Choroid plexus epithelial cell (primary cell): ENCODE measurements around the gene NGEF.

Experiments
- DNase-seq: peaks from one replicate; pipeline ENCODE4 v3.0.0-alpha.2; 2010; ENCODE audit warnings: low read depth
- H3K4me3 ChIP-seq: 2 replicates; pipeline ENCODE4 v1.5.1; 2011; ENCODE audit warnings: low read depth, mild to moderate bottlenecking, control low read depth, low read length, moderate library complexity
- TF ChIP-seq, protein P1 (sequence below): conservative IDR thresholded peaks from 2 replicates; pipeline ENCODE4 v1.5.1; 2011; ENCODE audit warnings: low read depth, mild to moderate bottlenecking, control low read depth, inconsistent platforms, low read length, moderate library complexity

The NGEF gene

DNA sequence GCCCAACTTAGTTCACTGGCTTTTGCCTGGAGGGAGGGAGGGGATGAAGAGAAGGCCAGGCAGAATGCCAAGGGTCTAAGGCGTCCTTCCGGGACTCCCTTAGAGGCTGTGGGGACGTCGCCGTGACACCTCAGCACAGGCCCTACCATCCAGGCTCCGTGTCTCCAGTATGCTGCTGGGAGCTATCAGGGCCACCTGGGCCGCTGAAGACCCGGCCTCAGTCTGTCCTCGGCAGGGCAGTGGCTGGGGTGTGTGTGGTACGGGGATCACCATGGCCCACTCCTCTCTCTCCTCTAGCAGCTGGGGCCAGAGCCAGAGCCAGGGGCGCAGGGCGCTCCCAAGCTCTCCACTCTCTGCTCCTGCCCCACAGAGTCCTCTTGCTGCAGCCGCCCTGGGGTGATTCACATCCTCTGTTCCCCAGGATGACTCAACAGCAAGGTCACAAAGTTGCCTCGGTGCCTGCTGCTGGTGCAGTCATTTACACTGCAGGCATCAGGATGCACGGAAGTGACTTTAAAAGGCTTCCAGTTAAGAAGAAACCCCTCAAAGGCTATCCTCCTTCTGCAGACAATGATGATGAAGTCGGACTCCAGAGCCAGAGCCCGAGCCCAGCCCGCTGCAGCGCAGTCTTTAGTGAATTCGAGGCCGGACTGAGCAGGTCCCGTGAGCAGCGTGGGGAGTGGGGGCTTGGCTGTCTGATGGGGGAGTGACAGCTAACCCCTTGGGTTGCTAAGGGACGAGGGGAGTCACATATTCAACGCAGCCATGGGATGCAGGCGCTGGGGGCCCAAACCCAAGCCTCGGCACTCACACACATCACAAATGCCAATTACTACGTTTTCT is 111.1 kb downstream of the NGEF start:
- TF ChIP-seq, protein P1, sequence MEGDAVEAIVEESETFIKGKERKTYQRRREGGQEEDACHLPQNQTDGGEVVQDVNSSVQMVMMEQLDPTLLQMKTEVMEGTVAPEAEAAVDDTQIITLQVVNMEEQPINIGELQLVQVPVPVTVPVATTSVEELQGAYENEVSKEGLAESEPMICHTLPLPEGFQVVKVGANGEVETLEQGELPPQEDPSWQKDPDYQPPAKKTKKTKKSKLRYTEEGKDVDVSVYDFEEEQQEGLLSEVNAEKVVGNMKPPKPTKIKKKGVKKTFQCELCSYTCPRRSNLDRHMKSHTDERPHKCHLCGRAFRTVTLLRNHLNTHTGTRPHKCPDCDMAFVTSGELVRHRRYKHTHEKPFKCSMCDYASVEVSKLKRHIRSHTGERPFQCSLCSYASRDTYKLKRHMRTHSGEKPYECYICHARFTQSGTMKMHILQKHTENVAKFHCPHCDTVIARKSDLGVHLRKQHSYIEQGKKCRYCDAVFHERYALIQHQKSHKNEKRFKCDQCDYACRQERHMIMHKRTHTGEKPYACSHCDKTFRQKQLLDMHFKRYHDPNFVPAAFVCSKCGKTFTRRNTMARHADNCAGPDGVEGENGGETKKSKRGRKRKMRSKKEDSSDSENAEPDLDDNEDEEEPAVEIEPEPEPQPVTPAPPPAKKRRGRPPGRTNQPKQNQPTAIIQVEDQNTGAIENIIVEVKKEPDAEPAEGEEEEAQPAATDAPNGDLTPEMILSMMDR, result no peak
- no peak overlapping the region for H3K4me3 ChIP-seq
- peak; percentile 90 for DNase-seq

DNA sequence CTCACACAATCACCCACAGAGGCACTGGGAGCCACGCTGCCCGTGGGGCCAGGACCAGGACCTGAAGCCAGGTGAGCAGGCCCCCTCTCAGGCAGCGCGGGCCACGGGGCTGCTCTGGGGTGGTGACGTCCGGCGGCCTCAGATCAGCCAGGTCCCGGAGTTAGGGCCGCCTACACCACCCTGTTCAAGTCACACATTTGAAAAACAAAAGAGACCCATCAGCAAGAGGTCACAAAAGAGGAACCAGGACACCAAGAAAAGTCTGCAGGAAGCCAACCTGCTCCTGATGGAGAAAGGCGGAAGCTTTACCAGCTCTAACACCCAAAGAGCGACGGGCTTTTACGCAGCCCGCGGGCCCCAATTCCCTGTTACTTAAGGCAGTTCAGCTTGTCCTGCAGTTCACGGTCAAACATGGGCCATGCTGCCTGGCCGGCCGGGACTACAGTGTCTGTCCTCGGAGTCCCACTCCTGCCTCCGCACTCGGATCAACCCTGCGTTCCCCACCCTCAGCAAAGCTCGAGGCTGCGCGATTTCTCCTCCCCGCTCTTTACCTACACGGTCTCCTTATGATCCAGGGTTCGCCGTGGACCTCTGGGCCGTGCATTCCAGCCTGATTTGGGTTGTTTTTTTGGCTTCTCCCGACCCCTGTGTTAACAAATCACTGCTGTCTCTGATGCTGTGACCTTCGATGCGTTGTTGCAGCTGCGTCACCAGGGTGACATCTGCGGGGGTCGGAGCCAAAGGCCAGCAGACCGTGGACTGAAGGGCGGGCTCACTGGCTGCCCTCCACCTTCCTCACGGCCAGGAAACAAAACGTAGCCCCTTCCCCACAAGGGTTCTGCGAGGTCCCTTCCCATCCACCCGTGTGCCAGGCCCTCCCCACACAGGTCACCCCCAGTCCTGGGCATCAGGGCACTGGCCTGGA is 112.0 kb downstream of the NGEF start:
- DNase-seq, result no peak
- TF ChIP-seq, protein P1, result no peak
- H3K4me3 ChIP-seq, result no peak overlapping the region

DNA sequence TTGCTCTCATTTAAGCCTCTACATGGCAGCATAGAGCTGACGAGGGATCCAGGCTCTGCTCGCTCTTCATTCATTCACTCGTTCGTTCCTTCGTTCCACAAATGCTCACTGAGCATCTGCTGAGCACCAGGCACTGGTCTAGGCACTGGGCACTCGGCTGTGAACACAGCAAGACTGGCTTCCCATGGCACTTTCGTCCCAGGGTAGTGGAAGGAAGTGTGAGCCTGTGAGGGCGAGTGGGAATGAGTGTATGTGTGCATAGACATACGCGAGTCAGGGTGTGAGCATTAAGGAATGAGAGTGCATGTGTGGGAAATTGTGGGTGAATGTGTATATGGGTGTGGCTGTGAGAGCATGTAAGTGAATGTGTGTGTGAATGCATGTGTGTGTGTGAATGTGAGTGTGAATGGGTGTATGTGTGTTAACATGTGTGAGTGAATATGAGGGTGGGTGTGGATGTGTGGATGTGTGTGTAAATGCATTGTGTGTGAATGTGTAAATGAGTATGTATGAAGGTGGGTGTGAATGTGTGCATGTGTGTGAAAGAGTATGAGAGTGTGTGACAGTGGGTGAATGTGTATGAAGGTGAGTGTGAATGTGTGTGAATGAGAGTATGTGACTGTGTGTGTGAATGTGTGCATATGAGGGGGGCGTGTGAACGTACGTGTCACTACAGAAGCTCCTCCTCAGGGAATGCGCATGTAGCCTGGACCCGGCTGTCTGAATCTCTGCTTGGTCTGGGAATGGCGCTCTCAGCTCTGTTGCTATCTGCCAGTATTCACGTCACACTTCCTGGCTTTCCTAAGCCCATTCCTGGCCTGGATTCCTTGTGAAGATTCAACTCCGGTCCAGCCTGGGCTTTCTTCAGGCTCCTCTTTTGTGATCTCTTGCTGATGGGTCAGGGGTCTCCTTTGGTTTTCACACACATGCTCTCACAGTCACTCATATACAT is 114.2 kb downstream of the NGEF start:
- TF ChIP-seq, protein P1, result no peak
- H3K4me3 ChIP-seq, result no peak overlapping the region
- peak; percentile 36 for DNase-seq

DNA sequence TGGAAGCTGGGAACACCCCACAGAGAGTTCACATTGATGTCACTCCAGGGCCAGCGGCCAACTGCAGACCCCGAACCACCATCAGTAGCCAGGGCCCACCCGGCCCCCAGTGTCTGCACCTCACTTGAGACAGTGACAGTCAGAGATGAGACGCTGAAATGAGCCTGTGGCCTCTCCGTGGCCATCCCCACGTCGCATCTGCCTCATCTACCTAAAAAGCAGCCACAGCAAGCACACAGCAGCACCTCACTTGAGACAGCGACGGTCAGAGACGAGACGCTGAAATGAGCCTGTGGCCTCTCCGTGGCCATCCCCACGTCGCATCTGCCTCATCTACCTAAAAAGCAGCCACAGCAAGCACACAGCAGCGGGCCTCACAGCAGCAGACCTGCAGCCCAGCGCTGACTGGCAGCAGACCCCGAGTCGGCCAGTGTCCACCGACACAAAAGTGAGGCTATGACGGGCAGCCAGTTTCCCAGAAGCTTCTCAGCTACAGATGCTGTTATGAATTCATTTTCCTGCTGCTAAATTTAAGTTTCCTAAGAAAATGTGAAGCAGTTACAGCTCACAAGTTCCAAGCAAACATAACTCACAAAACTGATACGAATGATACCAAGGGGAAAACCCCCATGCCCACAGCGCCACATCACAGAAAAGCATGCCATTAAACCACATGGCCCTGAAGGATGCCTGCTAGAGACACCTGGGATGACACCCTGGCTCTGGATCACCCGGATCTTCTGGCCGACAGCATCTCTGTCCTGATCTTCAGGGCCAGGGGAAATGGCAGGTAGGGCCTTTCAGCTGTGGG is 115.3 kb downstream of the NGEF start:
- TF ChIP-seq, protein P1, result no peak
- no peak for DNase-seq
- no peak overlapping the region for H3K4me3 ChIP-seq

DNA sequence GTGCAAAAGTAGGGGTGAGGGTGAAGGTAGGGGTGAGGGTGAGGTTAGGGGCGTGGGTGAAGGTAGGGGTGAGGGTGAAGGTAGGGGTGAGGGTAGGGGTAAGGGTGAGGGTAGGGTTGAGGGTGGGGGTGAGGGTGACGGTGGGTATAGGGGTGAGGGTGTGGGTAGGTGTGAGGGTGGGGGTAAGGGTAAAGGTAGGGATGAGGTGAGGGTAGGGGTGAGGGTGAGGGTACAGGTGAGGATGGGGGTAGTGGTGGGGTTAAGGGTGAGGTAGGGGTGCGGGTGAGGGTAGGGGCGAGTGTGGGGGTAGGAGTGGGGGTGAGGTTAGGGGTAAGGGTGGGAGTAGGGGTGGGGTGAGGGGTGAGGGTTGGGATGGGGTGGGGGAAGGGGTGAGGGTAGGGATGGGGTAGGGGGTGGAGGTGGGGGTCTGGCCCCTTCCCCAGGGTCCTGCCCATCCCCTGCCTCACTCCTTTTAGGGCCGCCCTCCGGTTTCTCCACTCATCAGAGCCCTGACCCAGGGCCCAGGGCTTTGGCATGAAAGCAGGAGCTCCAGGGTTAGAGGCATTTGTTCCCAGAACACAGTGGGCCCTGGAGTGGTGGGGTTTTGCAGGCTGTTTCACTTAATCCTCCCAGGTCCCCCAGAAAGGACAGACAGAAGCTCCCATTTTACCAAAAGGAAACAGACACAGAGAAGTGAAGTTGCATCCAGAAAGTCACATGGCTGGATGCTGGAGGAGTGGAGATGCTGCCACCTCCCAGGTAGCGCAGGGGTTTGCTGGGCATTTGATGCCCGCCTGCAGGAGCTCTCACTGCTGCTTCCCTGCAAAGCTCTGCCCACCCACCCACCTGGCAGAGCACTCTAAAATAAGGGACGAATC is 116.1 kb downstream of the NGEF start:
- TF ChIP-seq, protein P1, result no peak
- H3K4me3 ChIP-seq, result no peak overlapping the region
- DNase-seq, result no peak
